WTC11 (cell line): ENCODE data around the gene MAPK8IP1.

Source experiments
- FOXJ3 ChIP-seq: sonication (generic); formaldehyde crosslinking; IDR thresholded peaks from 2 replicates; pipeline ENCODE4 v1.9.0; 2021; ENCODE audit warnings: missing genetic modification reagents, mild to moderate bottlenecking, borderline replicate concordance
- GABPB1 ChIP-seq: sonication (generic); formaldehyde crosslinking; IDR thresholded peaks from 2 replicates; pipeline ENCODE4 v1.8.1; 2023; ENCODE audit warnings: mild to moderate bottlenecking, missing genetic modification reagents
- GRHL2 ChIP-seq: fragments of 250-450 bp; sonication (Bioruptor Pico); IDR thresholded peaks from 2 replicates; pipeline ENCODE4 v1.8.0; 2022; ENCODE audit warnings: mild to moderate bottlenecking, moderate library complexity; ENCODE audit not compliant: insufficient replicate concordance, severe bottlenecking
- TF ChIP-seq, protein P1 (sequence below): sonication (generic); formaldehyde crosslinking; IDR thresholded peaks from 2 replicates; pipeline ENCODE4 v1.8.0; 2023; ENCODE audit warnings: mild to moderate bottlenecking, missing genetic modification reagents
- TF ChIP-seq, protein P2 (sequence below): fragments of 200-600 bp; IDR thresholded peaks from 2 replicates; pipeline ENCODE4 v1.8.0; 2022; ENCODE audit warnings: antibody characterized with exemption
- TF ChIP-seq, protein P3 (sequence below): sonication (generic); formaldehyde crosslinking; IDR thresholded peaks from 2 replicates; pipeline ENCODE4 v1.8.1; 2023; ENCODE audit warnings: mild to moderate bottlenecking, missing genetic modification reagents, moderate library complexity

DNA sequence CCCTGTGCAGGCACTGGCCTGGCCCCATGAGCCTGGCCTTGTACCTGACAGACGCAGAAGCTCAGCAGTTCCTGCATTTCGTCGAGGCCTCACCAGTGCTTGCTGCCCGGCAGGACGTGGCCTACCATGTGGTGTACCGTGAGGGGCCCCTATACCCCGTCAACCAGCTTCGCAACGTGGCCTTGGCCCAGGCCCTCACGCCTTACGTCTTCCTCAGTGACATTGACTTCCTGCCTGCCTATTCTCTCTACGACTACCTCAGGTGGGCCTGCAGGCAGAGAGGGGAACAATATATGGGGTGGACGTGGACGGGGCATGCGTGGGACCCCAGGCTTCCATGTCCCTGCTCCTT, 41.9 kb downstream of the MAPK8IP1 start:
- TF ChIP-seq, protein P1, sequence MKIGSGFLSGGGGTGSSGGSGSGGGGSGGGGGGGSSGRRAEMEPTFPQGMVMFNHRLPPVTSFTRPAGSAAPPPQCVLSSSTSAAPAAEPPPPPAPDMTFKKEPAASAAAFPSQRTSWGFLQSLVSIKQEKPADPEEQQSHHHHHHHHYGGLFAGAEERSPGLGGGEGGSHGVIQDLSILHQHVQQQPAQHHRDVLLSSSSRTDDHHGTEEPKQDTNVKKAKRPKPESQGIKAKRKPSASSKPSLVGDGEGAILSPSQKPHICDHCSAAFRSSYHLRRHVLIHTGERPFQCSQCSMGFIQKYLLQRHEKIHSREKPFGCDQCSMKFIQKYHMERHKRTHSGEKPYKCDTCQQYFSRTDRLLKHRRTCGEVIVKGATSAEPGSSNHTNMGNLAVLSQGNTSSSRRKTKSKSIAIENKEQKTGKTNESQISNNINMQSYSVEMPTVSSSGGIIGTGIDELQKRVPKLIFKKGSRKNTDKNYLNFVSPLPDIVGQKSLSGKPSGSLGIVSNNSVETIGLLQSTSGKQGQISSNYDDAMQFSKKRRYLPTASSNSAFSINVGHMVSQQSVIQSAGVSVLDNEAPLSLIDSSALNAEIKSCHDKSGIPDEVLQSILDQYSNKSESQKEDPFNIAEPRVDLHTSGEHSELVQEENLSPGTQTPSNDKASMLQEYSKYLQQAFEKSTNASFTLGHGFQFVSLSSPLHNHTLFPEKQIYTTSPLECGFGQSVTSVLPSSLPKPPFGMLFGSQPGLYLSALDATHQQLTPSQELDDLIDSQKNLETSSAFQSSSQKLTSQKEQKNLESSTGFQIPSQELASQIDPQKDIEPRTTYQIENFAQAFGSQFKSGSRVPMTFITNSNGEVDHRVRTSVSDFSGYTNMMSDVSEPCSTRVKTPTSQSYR (CRISPR knock-in tag): no peak
- no peak for TF ChIP-seq FOXJ3 (CRISPR knock-in tag)
- TF ChIP-seq, protein P2, sequence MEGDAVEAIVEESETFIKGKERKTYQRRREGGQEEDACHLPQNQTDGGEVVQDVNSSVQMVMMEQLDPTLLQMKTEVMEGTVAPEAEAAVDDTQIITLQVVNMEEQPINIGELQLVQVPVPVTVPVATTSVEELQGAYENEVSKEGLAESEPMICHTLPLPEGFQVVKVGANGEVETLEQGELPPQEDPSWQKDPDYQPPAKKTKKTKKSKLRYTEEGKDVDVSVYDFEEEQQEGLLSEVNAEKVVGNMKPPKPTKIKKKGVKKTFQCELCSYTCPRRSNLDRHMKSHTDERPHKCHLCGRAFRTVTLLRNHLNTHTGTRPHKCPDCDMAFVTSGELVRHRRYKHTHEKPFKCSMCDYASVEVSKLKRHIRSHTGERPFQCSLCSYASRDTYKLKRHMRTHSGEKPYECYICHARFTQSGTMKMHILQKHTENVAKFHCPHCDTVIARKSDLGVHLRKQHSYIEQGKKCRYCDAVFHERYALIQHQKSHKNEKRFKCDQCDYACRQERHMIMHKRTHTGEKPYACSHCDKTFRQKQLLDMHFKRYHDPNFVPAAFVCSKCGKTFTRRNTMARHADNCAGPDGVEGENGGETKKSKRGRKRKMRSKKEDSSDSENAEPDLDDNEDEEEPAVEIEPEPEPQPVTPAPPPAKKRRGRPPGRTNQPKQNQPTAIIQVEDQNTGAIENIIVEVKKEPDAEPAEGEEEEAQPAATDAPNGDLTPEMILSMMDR: no peak
- no peak for TF ChIP-seq GABPB1 (CRISPR knock-in tag)
- TF ChIP-seq, protein P3, sequence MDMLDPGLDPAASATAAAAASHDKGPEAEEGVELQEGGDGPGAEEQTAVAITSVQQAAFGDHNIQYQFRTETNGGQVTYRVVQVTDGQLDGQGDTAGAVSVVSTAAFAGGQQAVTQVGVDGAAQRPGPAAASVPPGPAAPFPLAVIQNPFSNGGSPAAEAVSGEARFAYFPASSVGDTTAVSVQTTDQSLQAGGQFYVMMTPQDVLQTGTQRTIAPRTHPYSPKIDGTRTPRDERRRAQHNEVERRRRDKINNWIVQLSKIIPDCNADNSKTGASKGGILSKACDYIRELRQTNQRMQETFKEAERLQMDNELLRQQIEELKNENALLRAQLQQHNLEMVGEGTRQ (CRISPR knock-in tag): no peak
- no peak for TF ChIP-seq GRHL2 (CRISPR knock-in tag)
